WTC11 (cell line): ENCODE measurements around the gene SPINT1. TPM values are rescaled to one million over a fixed set of nuclear protein-coding genes. Genes with fewer than 3 reads are reported as not detected.
A peak's percentile ranks its signal among the peaks of the same experiment; 100 is the strongest.

ENCODE experiments used
- ATAC-seq: fragments of 200-7000 bp; cut with Tn5 transposase; 2 replicates; pipeline ENCODE4 v1.10.0; 2021; ENCODE audit warnings: mild to moderate bottlenecking, moderate library complexity
- CTCF ChIA-PET: fragments of 300-600 bp; sonication (Branson Sonifier 250); formaldehyde crosslinking; loops from one replicate; lab custom pipeline; 2021; ENCODE audit warnings: antibody characterized with exemption; lab: Charles Lee
- POLR2A ChIA-PET: fragments of 350-600 bp; sonication (Branson Sonifier 250); formaldehyde crosslinking; loops from one replicate; lab custom pipeline; 2021; ENCODE audit warnings: antibody characterized with exemption; lab: Charles Lee
- DNase-seq: peaks from one replicate; pipeline ENCODE4 v3.0.0; 2021; ENCODE audit warnings: low spot score
- H3K27ac Mint-ChIP-seq: 2 replicates; pipeline ENCODE4 v1.8.0; 2021; ENCODE audit warnings: mixed read lengths
- H3K27me3 Mint-ChIP-seq: 2 replicates; pipeline ENCODE4 v1.8.0; 2021; ENCODE audit warnings: low read depth, mild to moderate bottlenecking, moderate library complexity, mixed read lengths
- H3K36me3 Mint-ChIP-seq: 2 replicates; pipeline ENCODE4 v1.8.0; 2021; ENCODE audit warnings: mixed read lengths
- H3K4me1 Mint-ChIP-seq: 2 replicates; pipeline ENCODE4 v1.8.0; 2022; ENCODE audit warnings: mixed read lengths
- H3K4me3 Mint-ChIP-seq: 2 replicates; pipeline ENCODE4 v1.8.0; 2021; ENCODE audit warnings: mild to moderate bottlenecking, moderate library complexity, mixed read lengths
- H3K9me3 Mint-ChIP-seq: 2 replicates; pipeline ENCODE4 v1.8.0; 2021; ENCODE audit warnings: mixed read lengths
- AR ChIP-seq: fragments of 250-450 bp; sonication (Bioruptor Pico); IDR thresholded peaks from 2 replicates; pipeline ENCODE4 v1.9.0; 2021; ENCODE audit warnings: mild to moderate bottlenecking
- ATF3 ChIP-seq: sonication (generic); formaldehyde crosslinking; conservative IDR thresholded peaks from 2 replicates; pipeline ENCODE4 v1.8.1; 2022; ENCODE audit warnings: mild to moderate bottlenecking, missing genetic modification reagents
- ETV6 ChIP-seq: sonication (generic); formaldehyde crosslinking; IDR thresholded peaks from 2 replicates; pipeline ENCODE4 v1.8.1; 2022; ENCODE audit warnings: mild to moderate bottlenecking, missing genetic modification reagents
- FOXJ3 ChIP-seq: sonication (generic); formaldehyde crosslinking; IDR thresholded peaks from 2 replicates; pipeline ENCODE4 v1.9.0; 2021; ENCODE audit warnings: missing genetic modification reagents, mild to moderate bottlenecking, borderline replicate concordance
- FOXK1 ChIP-seq: sonication (generic); formaldehyde crosslinking; IDR thresholded peaks from 2 replicates; pipeline ENCODE4 v1.8.0; 2022; ENCODE audit warnings: mild to moderate bottlenecking, moderate library complexity, missing genetic modification reagents
- GABPB1 ChIP-seq: sonication (generic); formaldehyde crosslinking; IDR thresholded peaks from 2 replicates; pipeline ENCODE4 v1.8.1; 2023; ENCODE audit warnings: mild to moderate bottlenecking, missing genetic modification reagents
- GRHL2 ChIP-seq: fragments of 250-450 bp; sonication (Bioruptor Pico); IDR thresholded peaks from 2 replicates; pipeline ENCODE4 v1.8.0; 2022; ENCODE audit warnings: mild to moderate bottlenecking, moderate library complexity; ENCODE audit not compliant: insufficient replicate concordance, severe bottlenecking
- HMGA2 ChIP-seq: fragments of 250-450 bp; sonication (Bioruptor Pico); IDR thresholded peaks from 2 replicates; pipeline ENCODE4 v1.4.0; 2021; ENCODE audit warnings: mild to moderate bottlenecking, moderate library complexity
- OVOL2 ChIP-seq: fragments of 250-450 bp; sonication (Bioruptor Pico); IDR thresholded peaks from 2 replicates; pipeline ENCODE4 v1.9.0; 2021; ENCODE audit warnings: mild to moderate bottlenecking, borderline replicate concordance
- PRRX2 ChIP-seq: fragments of 250-450 bp; sonication (Bioruptor Pico); IDR thresholded peaks from 2 replicates; pipeline ENCODE4 v1.8.0; 2021; ENCODE audit warnings: mild to moderate bottlenecking
- RORB ChIP-seq: fragments of 250-450 bp; sonication (Bioruptor Pico); IDR thresholded peaks from 2 replicates; pipeline ENCODE4 v1.9.0; 2021; ENCODE audit warnings: mild to moderate bottlenecking
- SMAD3 ChIP-seq: sonication (generic); formaldehyde crosslinking; IDR thresholded peaks from 2 replicates; pipeline ENCODE4 v1.8.0; 2022; ENCODE audit warnings: missing genetic modification reagents, mild to moderate bottlenecking, borderline replicate concordance
- TEAD1 ChIP-seq: sonication (generic); formaldehyde crosslinking; IDR thresholded peaks from 2 replicates; pipeline ENCODE4 v1.8.0; 2022; ENCODE audit warnings: mild to moderate bottlenecking, missing genetic modification reagents
- TEAD4 ChIP-seq: sonication (generic); formaldehyde crosslinking; IDR thresholded peaks from 2 replicates; pipeline ENCODE4 v1.8.0; 2022; ENCODE audit warnings: mild to moderate bottlenecking, missing genetic modification reagents
- TP53 ChIP-seq: sonication (generic); formaldehyde crosslinking; IDR thresholded peaks from 2 replicates; pipeline ENCODE4 v1.8.1; 2023; ENCODE audit warnings: mild to moderate bottlenecking, missing genetic modification reagents
- ZNF263 ChIP-seq: sonication (generic); formaldehyde crosslinking; IDR thresholded peaks from 2 replicates; pipeline ENCODE4 v1.8.1; 2022; ENCODE audit warnings: low read depth, mild to moderate bottlenecking, moderate library complexity, missing genetic modification reagents
- ZNF281 ChIP-seq: sonication (generic); formaldehyde crosslinking; IDR thresholded peaks from 2 replicates; pipeline ENCODE4 v1.8.0; 2023; ENCODE audit warnings: mild to moderate bottlenecking, missing genetic modification reagents
- ZNF317 ChIP-seq: sonication (generic); formaldehyde crosslinking; IDR thresholded peaks from 2 replicates; pipeline ENCODE4 v1.8.1; 2023; ENCODE audit warnings: low read depth, mild to moderate bottlenecking, moderate library complexity, missing genetic modification reagents, borderline replicate concordance
- ZNF396 ChIP-seq: fragments of 250-450 bp; sonication (Bioruptor Pico); IDR thresholded peaks from 2 replicates; pipeline ENCODE4 v1.8.0; 2021; ENCODE audit warnings: mild to moderate bottlenecking, moderate library complexity, borderline replicate concordance
- ZNF425 ChIP-seq: fragments of 250-450 bp; sonication (Bioruptor Pico); conservative IDR thresholded peaks from 2 replicates; pipeline ENCODE4 v1.9.0; 2021; ENCODE audit warnings: mild to moderate bottlenecking
- ZNF671 ChIP-seq: fragments of 250-450 bp; sonication (Bioruptor Pico); IDR thresholded peaks from 2 replicates; pipeline ENCODE4 v1.8.0; 2021; ENCODE audit warnings: mild to moderate bottlenecking
- total RNA-seq: library from RNA; stranded (reverse); gene quantifications from 3 replicates; pipeline ENCODE4 v1.2.3, GENCODE V29; 2021

SPINT1 gene
- total RNA-seq, 1 experiment from 2014 or later = 140 TPM

GRCh38 chr15:40819048-40819447 is 24.8 kb upstream of the SPINT1 start (continued):
- TF ChIP-seq SMAD3 (no peak), ZNF425 (CRISPR knock-in tag) (no peak), ZNF317 (CRISPR knock-in tag) (no peak), TEAD1 (CRISPR knock-in tag) (no peak), FOXK1 (no peak), TP53 (CRISPR knock-in tag) (no peak), GRHL2 (CRISPR knock-in tag) (no peak), ZNF396 (no peak), FOXJ3 (CRISPR knock-in tag) (no peak)

- Mint-ChIP-seq H3K27me3 (no peaks in the 10 kb centered on the region; the same call in 1 of the 2 replicates), H3K27ac (no peak overlapping the region), H3K4me1 (no peaks in the 10 kb centered on the region), H3K36me3 (no peaks in the 10 kb centered on the region), H3K4me3 (no peak overlapping the region), H3K9me3 (no peaks in the 10 kb centered on the region)
- ChIA-PET CTCF (no interaction called here), POLR2A (no interaction called here)
- TF ChIP-seq RORB (CRISPR knock-in tag) = no peak
- TF ChIP-seq ZNF671 = no peak
- no peak for TF ChIP-seq HMGA2 (CRISPR knock-in tag)
- TF ChIP-seq ZNF281 (CRISPR knock-in tag) = no peak
- TF ChIP-seq ATF3 (CRISPR knock-in tag) = no peak
- no peak for TF ChIP-seq ZNF263 (CRISPR knock-in tag)
- DNase-seq = no peak
- ATAC-seq = no peak
These were observed 22.7 kb upstream of the SPINT1 start for GRCh38 chr15:40821195-40821594.

- no peak overlapping the region for H3K4me3 Mint-ChIP-seq
- no peaks in the 10 kb centered on the region for H3K27me3 Mint-ChIP-seq
- DNase-seq (no peak), ATAC-seq (no peak)
- no peak overlapping the region for H3K27ac Mint-ChIP-seq
- H3K4me1 Mint-ChIP-seq = no peaks in the 10 kb centered on the region
- no peak for TF ChIP-seq GRHL2 (CRISPR knock-in tag)
- no peak for TF ChIP-seq ETV6 (CRISPR knock-in tag)
- no peak for TF ChIP-seq TEAD4
- TF ChIP-seq GABPB1 (CRISPR knock-in tag) = peak; percentile 59; the same call in 1 of the 2 replicates
- no peak for TF ChIP-seq AR (CRISPR knock-in tag)
- TF ChIP-seq PRRX2 (CRISPR knock-in tag) = no peak
- TF ChIP-seq OVOL2 (CRISPR knock-in tag) = no peak
- H3K9me3 Mint-ChIP-seq = no peaks in the 10 kb centered on the region
- H3K36me3 Mint-ChIP-seq = no peaks in the 10 kb centered on the region
- ChIA-PET POLR2A (interaction anchor here (0.6 kb wide), 1 partner anchor 9 kb away, joined by 3 read pairs; no protein-coding TSS in a partner anchor), CTCF (interaction anchor here (0.6 to 2.7 kb wide), 4 partner anchors 34 to 364 kb away, joined by 3 to 8 read pairs (median 3); no protein-coding TSS in a partner anchor)
These were observed 20.1 kb upstream of the SPINT1 start for GRCh38 chr15:40823572-40824343.
